ENCODE results near the gene TFIP11. TPM values are rescaled to one million over a fixed set of nuclear protein-coding genes. Genes with fewer than 3 reads are reported as not detected.

Gene TFIP11
- polyA plus RNA-seq, 1 experiment: 34.7 TPM

DNA sequence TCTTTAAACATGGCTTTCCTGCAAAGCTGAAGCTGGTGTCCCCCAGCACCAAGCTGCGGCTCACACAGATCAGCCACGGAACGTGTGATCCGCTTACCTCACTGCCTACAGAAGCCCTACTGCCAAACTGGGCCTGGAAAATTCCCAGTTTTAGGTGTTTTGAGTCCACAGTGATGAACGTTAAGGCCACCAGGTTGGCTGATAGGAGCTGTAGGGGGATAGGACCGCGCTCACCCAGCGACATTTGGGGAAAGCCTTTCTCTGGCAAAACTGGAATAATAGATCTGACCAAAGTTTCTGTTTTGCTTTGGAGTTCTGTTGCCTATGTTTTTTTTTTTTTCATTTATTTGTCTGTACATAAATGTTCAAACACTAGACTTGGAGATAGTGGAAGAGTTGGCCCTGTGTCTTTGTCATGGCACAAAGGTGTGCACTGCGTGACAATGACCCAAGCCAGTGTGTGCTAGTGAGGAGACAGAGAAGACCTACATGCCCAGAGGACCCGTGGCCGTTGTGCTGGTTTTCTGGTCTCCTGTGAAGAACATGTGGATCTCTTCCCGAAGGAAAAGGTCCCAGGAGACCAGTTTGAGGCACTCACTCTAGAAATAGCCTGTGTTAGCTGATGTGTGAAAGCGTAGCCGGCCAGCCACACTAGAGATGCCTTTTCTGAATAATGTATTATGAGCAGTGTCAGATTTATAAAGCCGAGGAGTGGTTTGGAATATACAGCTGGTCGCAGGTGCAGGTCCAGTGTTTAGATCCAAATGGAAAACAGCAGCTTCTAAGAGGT lies 68.2 kb downstream of the TFIP11 start:
- Histone ChIP-seq H3K4me3 (ENCODE audit: low read depth, low read length) (no peak overlapping the region), H3K27me3 (ENCODE audit: control insufficient read depth, insufficient read depth, low read length) (no peaks in the 10 kb centered on the region), H3K36me3 (ENCODE audit: control insufficient read depth, insufficient read depth, low read length) (no peaks in the 10 kb centered on the region)
- DNase-seq (ENCODE audit: low read depth): no peak
- TF ChIP-seq CTCF (IDR thresholded peaks at IDR 0.05; ENCODE audit: insufficient read depth, low read depth, low read length): no peak
- ChIA-PET CTCF (interaction anchor here (1.5 kb wide), 1 partner anchor 17 kb away, joined by 4 read pairs; no protein-coding TSS in a partner anchor), POLR2A (no interaction called here)

DNA sequence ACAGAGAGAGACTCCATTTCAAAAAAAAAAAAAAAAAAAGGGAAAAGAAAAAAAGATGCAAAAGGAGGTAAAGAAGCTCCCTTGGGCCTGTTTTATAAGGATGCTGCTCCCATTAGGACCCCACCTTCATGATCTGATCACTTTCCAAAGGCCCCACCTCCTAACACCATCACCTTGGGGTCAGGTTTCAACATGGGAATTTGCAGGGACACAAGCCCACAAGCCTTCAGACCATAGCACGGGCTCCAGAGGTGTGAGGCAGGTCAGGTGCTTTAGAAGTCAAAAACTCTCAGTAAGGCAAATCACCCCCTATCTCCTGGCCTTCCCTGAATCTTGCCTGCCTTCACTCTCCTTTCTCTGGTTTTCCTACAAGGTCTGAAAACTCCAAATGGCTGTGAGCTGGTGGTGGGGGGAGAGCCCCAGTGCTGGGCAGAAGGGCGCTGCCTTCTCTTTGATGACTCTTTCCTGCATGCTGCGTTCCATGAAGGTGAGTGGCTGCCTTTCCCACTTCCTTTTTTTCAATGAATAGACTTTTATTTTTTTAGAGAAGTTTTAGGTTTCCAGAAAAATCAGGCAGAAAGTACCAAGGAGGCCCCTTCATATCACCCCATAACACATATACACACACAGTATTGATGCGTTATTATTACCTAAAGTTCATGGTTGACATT lies 70.1 kb downstream of the TFIP11 start:
- H3K4me3 ChIP-seq (ENCODE audit: low read depth, low read length): no peak overlapping the region
- CTCF ChIA-PET: interaction anchor here (0.6 to 1.1 kb wide), 2 partner anchors 11 to 17 kb away, joined by 3 read pairs; no protein-coding TSS in a partner anchor
- DNase-seq (ENCODE audit: low read depth): no peak

More for the DNA sequence above, 70.1 kb downstream of the TFIP11 start:
- TF ChIP-seq CTCF (IDR thresholded peaks at IDR 0.05; ENCODE audit: insufficient read depth, low read depth, low read length): no peak
- POLR2A ChIA-PET: interaction anchor here (0.6 kb wide), 1 partner anchor 46 kb away, joined by 7 read pairs; no protein-coding TSS in a partner anchor
- no peaks in the 10 kb centered on the region for H3K27me3 ChIP-seq (ENCODE audit: control insufficient read depth, insufficient read depth, low read length)
- no peaks in the 10 kb centered on the region for H3K36me3 ChIP-seq (ENCODE audit: control insufficient read depth, insufficient read depth, low read length)

Small RNA genes lying within 50 kb of the gene (small RNA-seq; reads per million reads assigned to genes)
- gene MIR548J (ENCODE audit: insufficient read length, low read depth, low replicate concordance): 17.5 reads per million, percentile 82 among the genes with 10 or more reads in this experiment

Other genes with a start within 250 kb of the TFIP11 start
- gene ASPHD2, start 83.2 kb downstream of the TFIP11 start, polyA plus RNA-seq (2011; rRNA removed): 2.3 and 2.5 TPM in 2 replicates
- gene HPS4, start 28.7 kb downstream of the TFIP11 start, polyA plus RNA-seq (2011; rRNA removed): 20.3 and 22.5 TPM in 2 replicates
- gene SRRD, start 28.6 kb downstream of the TFIP11 start, polyA plus RNA-seq (2011; rRNA removed): 13.1 and 26.9 TPM in 2 replicates
- 48.1 and 84.9 TPM in 2 replicates for gene TPST2, start 77.7 kb upstream of the TFIP11 start, polyA plus RNA-seq (2011; rRNA removed)
- not detected in 2 replicates for gene CRYBB1, start 105.6 kb upstream of the TFIP11 start, polyA plus RNA-seq (2011; rRNA removed)
- not detected in 2 replicates for gene CRYBA4, start 109.5 kb upstream of the TFIP11 start, polyA plus RNA-seq (2011; rRNA removed)
- 1.1 and 1.2 TPM in 2 replicates for gene MIAT, start 145.1 kb upstream of the TFIP11 start, polyA plus RNA-seq (2011; rRNA removed)